Stimulated activated CD8-positive, alpha-beta memory T cell treated with anti-CD3 and anti-CD28 coated beads, Interleukin-15, amount 100 ng/mL, for 48 hours (primary cell): ENCODE data around the gene GSTK1.
"Not testable (repeated sequence)": the region's sequence is repeated elsewhere in the genome, so short reads cannot be mapped to it uniquely, and the experiment has no call there.

Experiments used
- DNase-seq, 2 donors: peaks; one replicate each; pipeline ENCODE4 v3.0.0-alpha.2; 2020; ENCODE audit warnings: low read depth in 2 of 2

Gene GSTK1

DNA sequence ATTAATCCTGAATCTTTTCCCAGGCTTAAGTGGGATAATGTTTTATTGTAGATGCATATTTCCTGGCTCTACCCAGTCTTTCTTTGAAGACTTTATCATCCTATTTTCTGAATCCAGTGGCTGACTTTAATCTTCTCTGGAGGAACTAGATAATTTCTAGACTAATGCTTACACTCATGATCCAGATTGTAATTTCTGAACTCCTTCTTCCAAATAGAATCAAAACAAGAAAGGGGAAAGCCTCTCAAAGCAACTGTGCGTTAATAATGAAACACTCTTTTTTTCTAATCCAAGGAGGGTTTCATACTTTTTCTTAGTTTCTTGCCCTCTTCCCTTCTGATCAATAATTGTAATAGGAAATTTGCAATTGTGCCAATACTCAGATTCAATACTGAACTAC is 8.0 kb downstream of the GSTK1 start:
- DNase-seq: no peak

- DNase-seq: no peak
Measured at GRCh38 chr7:143272871-143273270, 9.6 kb downstream of the GSTK1 start.

GRCh38 chr7:143279186-143280098 is 16.2 kb downstream of the GSTK1 start:
- DNase-seq: no peak

- DNase-seq: no peak
Measured at GRCh38 chr7:143280160-143280559, 16.9 kb downstream of the GSTK1 start.

DNA sequence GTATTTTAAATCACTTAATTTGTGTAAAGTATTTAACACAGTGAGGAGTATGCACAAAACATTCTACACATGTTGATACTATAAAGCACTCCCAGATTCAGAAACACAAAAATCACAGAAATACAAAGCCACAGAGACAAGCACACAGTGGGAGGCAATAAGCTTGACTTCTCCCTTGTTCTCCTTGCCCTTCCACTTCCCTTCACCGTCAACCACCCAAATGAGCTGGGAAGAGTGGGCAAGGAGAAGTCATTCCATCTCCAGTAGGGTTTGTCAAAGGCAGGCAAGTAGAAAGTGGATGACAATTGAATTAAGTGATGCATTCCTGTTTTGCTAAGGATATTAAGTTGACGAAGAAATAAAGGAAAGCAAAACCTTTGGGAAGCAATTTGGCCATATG is 17.3 kb downstream of the GSTK1 start:
- DNase-seq: no peak

GRCh38 chr7:143281529-143281928 is 18.3 kb downstream of the GSTK1 start:
- DNase-seq: no peak

- no peak for DNase-seq
Measured at GRCh38 chr7:143282124-143282523, 18.9 kb downstream of the GSTK1 start.

DNA sequence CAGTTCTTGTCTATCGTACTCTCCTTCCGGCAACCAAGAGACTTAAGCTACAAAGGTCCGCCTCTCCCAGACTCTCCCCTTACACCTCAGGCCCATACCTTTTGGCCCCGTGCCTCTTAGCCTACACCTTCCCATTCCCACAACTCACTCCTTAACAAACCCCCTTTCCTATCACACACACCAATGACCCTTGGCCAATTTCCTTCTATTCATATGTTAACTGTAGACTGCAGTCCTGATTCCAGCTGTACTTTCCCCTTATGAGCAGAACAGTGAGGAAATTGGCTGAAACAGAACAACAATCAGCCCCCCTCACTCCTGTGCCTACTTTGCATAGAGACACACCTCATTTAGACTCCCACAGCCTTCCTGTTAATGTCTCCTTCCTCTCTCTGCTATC is 20.1 kb downstream of the GSTK1 start:
- no peak for DNase-seq

GRCh38 chr7:143284591-143285469 is 21.6 kb downstream of the GSTK1 start, which contains the start of gene TMEM139:
TMEM139 (plus strand) TSS chr7:143284958; CDS start chr7:143285958, 1,000 bp downstream.
- no peak for DNase-seq

- DNase-seq: no peak
Measured at GRCh38 chr7:143285470-143285778, 22.2 kb downstream of the GSTK1 start.

- no peak for DNase-seq
Measured at GRCh38 chr7:143285806-143286521, 22.7 kb downstream of the GSTK1 start.

- DNase-seq: no peak
Measured at GRCh38 chr7:143286522-143286890, 23.3 kb downstream of the GSTK1 start.

DNA sequence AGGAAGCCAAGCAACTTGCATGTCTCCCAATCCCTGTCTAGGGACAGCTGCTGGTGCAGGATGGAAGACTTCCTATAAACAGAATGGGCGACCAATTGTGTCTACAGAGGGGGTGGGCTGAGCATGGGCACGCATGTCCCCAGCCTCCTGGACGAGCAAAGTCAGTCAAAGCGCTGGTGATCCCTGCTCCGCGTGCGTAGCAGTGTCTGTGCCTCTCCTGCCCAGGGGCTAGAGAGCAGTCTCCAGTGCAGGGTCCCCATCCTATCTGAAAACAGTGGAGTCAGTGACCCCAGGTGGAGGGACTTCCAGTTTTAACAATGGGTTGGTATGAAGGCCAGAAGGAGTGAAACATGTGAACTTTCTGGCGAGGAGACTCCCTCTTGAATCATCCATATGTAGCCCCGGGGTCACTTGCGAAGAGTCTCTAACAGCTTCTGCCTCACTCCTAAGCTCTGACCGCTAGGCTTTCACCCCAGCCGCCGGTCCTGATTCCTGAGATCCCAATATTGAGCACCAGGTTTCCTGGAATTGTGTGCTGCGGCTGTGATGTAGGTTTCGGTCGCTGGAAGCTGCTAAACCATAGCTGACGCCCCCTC is 24.2 kb downstream of the GSTK1 start:
- no peak for DNase-seq

GRCh38 chr7:143287935-143288826 is 24.9 kb downstream of the GSTK1 start, which contains the start of gene CASP2:
CASP2 (plus strand) TSS chr7:143288351; CDS start chr7:143288456, 105 bp downstream.
- DNase-seq: peak; percentile 99

- DNase-seq: no peak
Measured at GRCh38 chr7:143288836-143289235, 25.6 kb downstream of the GSTK1 start.

DNA sequence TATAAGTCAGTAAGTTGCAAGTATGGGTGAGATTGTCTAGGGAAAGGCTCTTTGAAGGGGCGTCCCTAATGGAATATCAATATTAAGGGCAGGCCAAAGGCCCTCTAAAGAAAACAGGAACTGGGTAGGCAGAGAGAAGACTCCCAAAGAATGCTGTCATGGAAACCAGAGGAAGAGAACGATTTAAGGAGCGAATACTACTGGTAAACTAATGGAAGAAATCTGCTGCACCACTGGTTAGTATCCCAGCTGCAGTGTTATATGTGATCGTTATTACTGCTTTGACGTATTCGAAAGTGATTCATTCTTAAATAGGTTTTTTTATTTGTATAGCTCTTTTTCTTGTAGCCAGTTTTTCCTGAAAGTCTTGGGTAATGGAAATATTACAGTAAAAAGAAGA is 26.2 kb downstream of the GSTK1 start:
- DNase-seq: no peak

GRCh38 chr7:143289888-143290287 is 26.6 kb downstream of the GSTK1 start:
- not testable (repeated sequence) for DNase-seq

- DNase-seq: no peak
Measured at GRCh38 chr7:143290293-143290692, 27.1 kb downstream of the GSTK1 start.

- no peak for DNase-seq
Measured at GRCh38 chr7:143292876-143293275, 29.6 kb downstream of the GSTK1 start.

- DNase-seq: no peak
Measured at GRCh38 chr7:143295870-143296269, 32.6 kb downstream of the GSTK1 start.

- DNase-seq: no peak
Measured at GRCh38 chr7:143296686-143297085, 33.4 kb downstream of the GSTK1 start.
